Measurements from ENCODE around the gene ZRANB3.

DNA sequence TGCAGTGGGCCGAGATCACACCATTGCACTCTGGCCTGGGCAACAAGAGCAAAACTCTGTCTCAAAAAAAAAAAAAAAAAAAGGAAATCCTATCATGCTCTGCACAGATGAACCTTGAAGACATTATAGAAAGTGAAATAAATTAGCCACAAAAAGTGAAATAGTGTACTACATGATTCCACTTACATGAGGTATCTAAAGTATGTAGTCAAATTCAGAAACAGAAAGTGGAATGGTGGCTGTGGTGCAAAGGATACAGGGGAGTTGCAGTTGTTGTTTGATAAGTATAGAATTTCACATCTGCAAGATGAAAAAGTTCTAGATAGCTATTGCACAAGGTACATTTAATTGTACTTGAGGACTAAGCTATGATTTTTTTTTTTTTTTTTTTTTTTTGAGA lies 5.2 kb downstream of the ZRANB3 start:
- TF ChIP-seq, protein P1, sequence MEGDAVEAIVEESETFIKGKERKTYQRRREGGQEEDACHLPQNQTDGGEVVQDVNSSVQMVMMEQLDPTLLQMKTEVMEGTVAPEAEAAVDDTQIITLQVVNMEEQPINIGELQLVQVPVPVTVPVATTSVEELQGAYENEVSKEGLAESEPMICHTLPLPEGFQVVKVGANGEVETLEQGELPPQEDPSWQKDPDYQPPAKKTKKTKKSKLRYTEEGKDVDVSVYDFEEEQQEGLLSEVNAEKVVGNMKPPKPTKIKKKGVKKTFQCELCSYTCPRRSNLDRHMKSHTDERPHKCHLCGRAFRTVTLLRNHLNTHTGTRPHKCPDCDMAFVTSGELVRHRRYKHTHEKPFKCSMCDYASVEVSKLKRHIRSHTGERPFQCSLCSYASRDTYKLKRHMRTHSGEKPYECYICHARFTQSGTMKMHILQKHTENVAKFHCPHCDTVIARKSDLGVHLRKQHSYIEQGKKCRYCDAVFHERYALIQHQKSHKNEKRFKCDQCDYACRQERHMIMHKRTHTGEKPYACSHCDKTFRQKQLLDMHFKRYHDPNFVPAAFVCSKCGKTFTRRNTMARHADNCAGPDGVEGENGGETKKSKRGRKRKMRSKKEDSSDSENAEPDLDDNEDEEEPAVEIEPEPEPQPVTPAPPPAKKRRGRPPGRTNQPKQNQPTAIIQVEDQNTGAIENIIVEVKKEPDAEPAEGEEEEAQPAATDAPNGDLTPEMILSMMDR (conservative IDR thresholded peaks at IDR 0.05 in 1 of 2, IDR thresholded peaks at IDR 0.05 in 1 of 2; ENCODE audit: extremely low read depth in 1 of 2, insufficient read depth in 1 of 2, low read depth in 1 of 2, low read length in 2 of 2) = no peak
- TF ChIP-seq EZH2 (IDR thresholded peaks at IDR 0.05; ENCODE audit: borderline replicate concordance, low read length) = no peak
